ENCODE data around the gene SPI1. TPM values are rescaled to one million over a fixed set of nuclear protein-coding genes. Genes with fewer than 3 reads are reported as not detected.

Gene SPI1
- total RNA-seq, 2 experiments from 2014 or later, result 71.2 to 79.6 TPM

GRCh38 chr11:47372422-47372821 lies 5.9 kb downstream of the SPI1 start:
- no peaks in the 10 kb centered on the region for H3K9me3 ChIP-seq (ENCODE audit: low read length)
- intact Hi-C loops (cut with micrococcal nuclease; ENCODE audit: unreplicated experiment), result loop anchor here (5.0 to 10.0 kb wide), 2 partner anchors 82 to 100 kb away; partner anchors contain the start of gene MADD
- peaks cover 66% of the 10 kb centered on the region for H3K36me3 ChIP-seq (ENCODE audit: insufficient read depth, low read length)
- H3K4me2 ChIP-seq (ENCODE audit: low read length), result no peak overlapping the region
- no peak overlapping the region for H2AFZ ChIP-seq (ENCODE audit: low read length)
- H3K9me2 ChIP-seq (ENCODE audit: insufficient read depth, low read length), result no peaks in the 10 kb centered on the region
- TF ChIP-seq, protein P1, sequence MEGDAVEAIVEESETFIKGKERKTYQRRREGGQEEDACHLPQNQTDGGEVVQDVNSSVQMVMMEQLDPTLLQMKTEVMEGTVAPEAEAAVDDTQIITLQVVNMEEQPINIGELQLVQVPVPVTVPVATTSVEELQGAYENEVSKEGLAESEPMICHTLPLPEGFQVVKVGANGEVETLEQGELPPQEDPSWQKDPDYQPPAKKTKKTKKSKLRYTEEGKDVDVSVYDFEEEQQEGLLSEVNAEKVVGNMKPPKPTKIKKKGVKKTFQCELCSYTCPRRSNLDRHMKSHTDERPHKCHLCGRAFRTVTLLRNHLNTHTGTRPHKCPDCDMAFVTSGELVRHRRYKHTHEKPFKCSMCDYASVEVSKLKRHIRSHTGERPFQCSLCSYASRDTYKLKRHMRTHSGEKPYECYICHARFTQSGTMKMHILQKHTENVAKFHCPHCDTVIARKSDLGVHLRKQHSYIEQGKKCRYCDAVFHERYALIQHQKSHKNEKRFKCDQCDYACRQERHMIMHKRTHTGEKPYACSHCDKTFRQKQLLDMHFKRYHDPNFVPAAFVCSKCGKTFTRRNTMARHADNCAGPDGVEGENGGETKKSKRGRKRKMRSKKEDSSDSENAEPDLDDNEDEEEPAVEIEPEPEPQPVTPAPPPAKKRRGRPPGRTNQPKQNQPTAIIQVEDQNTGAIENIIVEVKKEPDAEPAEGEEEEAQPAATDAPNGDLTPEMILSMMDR (conservative IDR thresholded peaks at IDR 0.05; ENCODE audit: low read length), result no peak
- TF ChIP-seq EZH2phosphoT487 (IDR thresholded peaks at IDR 0.05; ENCODE audit: borderline replicate concordance, low read depth, low read length), result no peak
- peaks cover 36% of the 10 kb centered on the region for H3K4me1 ChIP-seq (ENCODE audit: insufficient read depth, low read length, poor library complexity, severe bottlenecking)
- no peak overlapping the region for H3K4me3 ChIP-seq (ENCODE audit: low read depth, low read length, poor library complexity, severe bottlenecking)
- POLR2A ChIA-PET, result interaction anchor here (1.2 to 3.1 kb wide), 2 partner anchors 20 to 106 kb away, joined by 4 to 16 read pairs; no protein-coding TSS in a partner anchor
- no peaks in the 10 kb centered on the region for H4K20me1 ChIP-seq (ENCODE audit: insufficient read depth, low read length)
- CTCF ChIA-PET (ENCODE audit: unreplicated experiment), result no interaction called here
- peaks cover 21% of the 10 kb centered on the region for H3K79me2 ChIP-seq (ENCODE audit: insufficient read depth, low read depth, low read length)
- no peak for DNase-seq (ENCODE audit: low spot score)
- no TSS peak for BruUV-seq (replicated peaks)
- H3K27ac ChIP-seq (ENCODE audit: low read depth, low read length, poor library complexity, severe bottlenecking), result no peak overlapping the region

DNA sequence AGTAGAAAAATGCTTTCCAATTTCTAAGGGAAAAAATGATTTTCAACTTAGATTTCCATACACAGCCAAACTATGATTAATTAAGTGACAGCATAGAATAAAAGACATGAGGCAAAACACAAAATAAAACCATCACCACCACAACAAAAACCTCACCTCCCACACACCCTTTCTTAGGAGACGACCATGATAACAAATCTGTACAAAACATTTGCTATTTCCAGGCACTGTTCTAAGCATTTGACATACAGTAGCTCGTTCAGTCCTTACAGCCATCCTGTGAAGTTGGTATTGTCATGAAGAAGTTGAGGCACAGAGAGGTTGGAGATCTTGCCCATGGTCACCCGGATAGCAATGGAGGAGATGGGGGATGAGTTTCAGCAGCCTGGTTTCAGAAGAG lies 8.7 kb downstream of the SPI1 start:
- ChIA-PET CTCF (ENCODE audit: unreplicated experiment) (no interaction called here), POLR2A (interaction anchor here (0.7 to 1.0 kb wide), 3 partner anchors 62 to 377 kb away, joined by 3 to 5 read pairs (median 4); no protein-coding TSS in a partner anchor)
- no peaks in the 10 kb centered on the region for H3K9me2 ChIP-seq (ENCODE audit: insufficient read depth, low read length)
- no peak overlapping the region for H3K4me2 ChIP-seq (ENCODE audit: low read length)
- H3K79me2 ChIP-seq (ENCODE audit: insufficient read depth, low read depth, low read length), result peaks cover 15% of the 10 kb centered on the region; the same call in 1 of the 2 replicates
- no peak overlapping the region for H2AFZ ChIP-seq (ENCODE audit: low read length)
- H3K27ac ChIP-seq (ENCODE audit: low read depth, low read length, poor library complexity, severe bottlenecking), result no peak overlapping the region
- peaks cover 81% of the 10 kb centered on the region for H3K36me3 ChIP-seq (ENCODE audit: insufficient read depth, low read length)
- no TSS peak for BruUV-seq (replicated peaks)
- DNase-seq (ENCODE audit: low spot score), result no peak
- H3K4me1 ChIP-seq (ENCODE audit: insufficient read depth, low read length, poor library complexity, severe bottlenecking), result peaks cover 20% of the 10 kb centered on the region
- no peaks in the 10 kb centered on the region for H4K20me1 ChIP-seq (ENCODE audit: insufficient read depth, low read length)
- intact Hi-C loops (cut with micrococcal nuclease; ENCODE audit: unreplicated experiment), result loop anchor here (5.0 to 10.0 kb wide), 2 partner anchors 85 to 97 kb away; partner anchors contain the start of gene MADD
- H3K4me3 ChIP-seq (ENCODE audit: low read depth, low read length, poor library complexity, severe bottlenecking), result no peak overlapping the region
- H3K9me3 ChIP-seq (ENCODE audit: low read length), result no peaks in the 10 kb centered on the region
- TF ChIP-seq, protein P1 (conservative IDR thresholded peaks at IDR 0.05; ENCODE audit: low read length), result no peak
- TF ChIP-seq EZH2phosphoT487 (IDR thresholded peaks at IDR 0.05; ENCODE audit: borderline replicate concordance, low read depth, low read length), result no peak

GRCh38 chr11:47366020-47366490 lies 12.3 kb downstream of the SPI1 start:
- intact Hi-C loops (cut with micrococcal nuclease; ENCODE audit: unreplicated experiment), result no loop called here
- CTCF ChIA-PET (ENCODE audit: unreplicated experiment), result no interaction called here
- no TSS peak for BruUV-seq (replicated peaks)
- H3K27ac ChIP-seq (ENCODE audit: low read depth, low read length, poor library complexity, severe bottlenecking), result no peak overlapping the region
- peaks cover 15% of the 10 kb centered on the region; the same call in 1 of the 2 replicates for H3K79me2 ChIP-seq (ENCODE audit: insufficient read depth, low read depth, low read length)
- H4K20me1 ChIP-seq (ENCODE audit: insufficient read depth, low read length), result no peaks in the 10 kb centered on the region
- H2AFZ ChIP-seq (ENCODE audit: low read length), result no peak overlapping the region
- no peak for DNase-seq (ENCODE audit: low spot score)
- peaks cover 9% of the 10 kb centered on the region for H3K4me1 ChIP-seq (ENCODE audit: insufficient read depth, low read length, poor library complexity, severe bottlenecking)
- H3K36me3 ChIP-seq (ENCODE audit: insufficient read depth, low read length), result peaks cover 56% of the 10 kb centered on the region
- no peak overlapping the region for H3K4me2 ChIP-seq (ENCODE audit: low read length)
- POLR2A ChIA-PET, result interaction anchor here (0.6 kb wide), 1 partner anchor 339 kb away, joined by 3 read pairs; no protein-coding TSS in a partner anchor
- no peak overlapping the region for H3K4me3 ChIP-seq (ENCODE audit: low read depth, low read length, poor library complexity, severe bottlenecking)
- no peaks in the 10 kb centered on the region for H3K9me3 ChIP-seq (ENCODE audit: low read length)
- TF ChIP-seq, protein P1 (conservative IDR thresholded peaks at IDR 0.05; ENCODE audit: low read length), result no peak
- TF ChIP-seq EZH2phosphoT487 (IDR thresholded peaks at IDR 0.05; ENCODE audit: borderline replicate concordance, low read depth, low read length), result no peak
- no peaks in the 10 kb centered on the region for H3K9me2 ChIP-seq (ENCODE audit: insufficient read depth, low read length)
